GM12801 (cell line): Measurements from ENCODE around the gene CDKN1C.

Experiments used
- CTCF ChIP-seq: IDR thresholded peaks from one replicate; pipeline ENCODE4 v1.5.1; 2011; ENCODE audit warnings: control low read depth; ENCODE audit not compliant: insufficient read length; ENCODE audit errors: extremely low read depth

The CDKN1C gene

GRCh38 chr11:2914455-2915195 lies 29.1 kb upstream of the CDKN1C start:
- TF ChIP-seq CTCF: no peak

GRCh38 chr11:2913776-2914175 lies 28.2 kb upstream of the CDKN1C start:
- TF ChIP-seq CTCF: no peak

GRCh38 chr11:2913019-2913431 lies 27.4 kb upstream of the CDKN1C start:
- no peak for TF ChIP-seq CTCF

- no peak for TF ChIP-seq CTCF
These were observed 26.9 kb upstream of the CDKN1C start for GRCh38 chr11:2912498-2912897.

GRCh38 chr11:2911785-2912391 lies 26.3 kb upstream of the CDKN1C start:
- no peak for TF ChIP-seq CTCF

GRCh38 chr11:2911088-2911784 lies 25.7 kb upstream of the CDKN1C start:
- TF ChIP-seq CTCF: no peak

- TF ChIP-seq CTCF: no peak
These were observed 24.9 kb upstream of the CDKN1C start for GRCh38 chr11:2910401-2910955.
